Measurements from ENCODE around the gene LEO1.
"Not testable (repeated sequence)": the region's sequence is repeated elsewhere in the genome, so short reads cannot be mapped to it uniquely, and the experiment has no call there.

Gene LEO1

GRCh38 chr15:52003089-52003488 lies 31.5 kb upstream of the LEO1 start:
- DNase-seq = not testable (repeated sequence)

- DNase-seq = no peak
These were observed 30.8 kb upstream of the LEO1 start for GRCh38 chr15:52002351-52002750.

- DNase-seq = no peak
These were observed 21.4 kb upstream of the LEO1 start for GRCh38 chr15:51992953-51993352.

GRCh38 chr15:51991141-51991540 lies 19.6 kb upstream of the LEO1 start:
- DNase-seq = no peak

- no peak for DNase-seq
These were observed 11.2 kb upstream of the LEO1 start for GRCh38 chr15:51982770-51983103.

- no peak for DNase-seq
These were observed 10.6 kb upstream of the LEO1 start for GRCh38 chr15:51982013-51982769.

- DNase-seq = no peak
These were observed 2.2 kb upstream of the LEO1 start for GRCh38 chr15:51973775-51974174.

- no peak for DNase-seq
These were observed 1.6 kb upstream of the LEO1 start for GRCh38 chr15:51973220-51973619.

- DNase-seq = no peak
These were observed 575 bp downstream of the LEO1 start for GRCh38 chr15:51971032-51971374.

- DNase-seq = no peak
These were observed 1.3 kb downstream of the LEO1 start for GRCh38 chr15:51970132-51970817.

GRCh38 chr15:51969728-51970127 lies 1.9 kb downstream of the LEO1 start:
- no peak for DNase-seq

- no peak for DNase-seq
These were observed 4.0 kb downstream of the LEO1 start for GRCh38 chr15:51967583-51967982.

- no peak for DNase-seq
These were observed 5.4 kb downstream of the LEO1 start for GRCh38 chr15:51966192-51966591.

- DNase-seq = no peak
These were observed 5.9 kb downstream of the LEO1 start for GRCh38 chr15:51965691-51966090.

- DNase-seq = no peak
These were observed 16.1 kb downstream of the LEO1 start for GRCh38 chr15:51955504-51955903.

- DNase-seq = no peak
These were observed 18.8 kb downstream of the LEO1 start for GRCh38 chr15:51952805-51953204.

GRCh38 chr15:51947124-51947523 lies 24.5 kb downstream of the LEO1 start:
- DNase-seq = no peak

- DNase-seq = no peak
These were observed 32.4 kb downstream of the LEO1 start for GRCh38 chr15:51939216-51939615.

- no peak for DNase-seq
These were observed 33.3 kb downstream of the LEO1 start for GRCh38 chr15:51938286-51938685.

- DNase-seq = no peak
These were observed 35.5 kb downstream of the LEO1 start for GRCh38 chr15:51936105-51936478.

- no peak for DNase-seq
These were observed 36.0 kb downstream of the LEO1 start for GRCh38 chr15:51935466-51936104.

GRCh38 chr15:51932161-51932560 lies 39.4 kb downstream of the LEO1 start:
- no peak for DNase-seq

GRCh38 chr15:51931638-51932037 lies 39.9 kb downstream of the LEO1 start:
- DNase-seq = no peak

- DNase-seq = no peak
These were observed 40.6 kb downstream of the LEO1 start for GRCh38 chr15:51931016-51931415.

Data from effector CD8-positive, alpha-beta T cell (primary cell).